IMR-90 (cell line): ENCODE measurements around the gene LBH. TPM values are rescaled to one million over a fixed set of nuclear protein-coding genes. Genes with fewer than 3 reads are reported as not detected.

Source experiments
- ATAC-seq: fragments of 200-7000 bp; cut with Tn5 transposase; 2 replicates; pipeline ENCODE4 v1.9.1; 2020; ENCODE audit warnings: low read depth, mild to moderate bottlenecking, moderate library complexity
- BruUV-seq: library from RNA; stranded (reverse); fragments of 400-500 nt; replicated peaks from 2 replicates; lab custom pipeline; 2021; lab: Mats Ljungman, UMichigan
- CTCF ChIA-PET: fragments of 300-600 bp; formaldehyde crosslinking; extraction: SDS; loops from one replicate; lab custom pipeline; 2021; ENCODE audit warnings: antibody characterized with exemption; lab: Yijun Ruan, JAX
- POLR2A ChIA-PET: fragments of 300-600 bp; sonication (Branson Sonifier 250); formaldehyde crosslinking; loops from one replicate; lab custom pipeline; 2022; ENCODE audit warnings: antibody characterized with exemption; ENCODE audit not compliant: unreplicated experiment; lab: Charles Lee
- DNase-seq: peaks from one replicate; pipeline ENCODE4 v3.0.0; 2013
- H2AFZ ChIP-seq: replicated peaks from 2 replicates; pipeline ENCODE3; 2013; ENCODE audit warnings: low read length, mild to moderate bottlenecking; ENCODE audit not compliant: poor library complexity
- H2AK5ac ChIP-seq: 2 replicates; pipeline ENCODE4 v1.6.1; 2013; ENCODE audit warnings: low read depth, low read length, inconsistent platforms
- H2AK9ac ChIP-seq: replicated peaks from 2 replicates; pipeline ENCODE3; 2013; ENCODE audit warnings: mild to moderate bottlenecking, low read depth, low read length, moderate library complexity; ENCODE audit not compliant: poor library complexity
- H2BK120ac ChIP-seq: 2 replicates; pipeline ENCODE4 v1.6.1; 2013; ENCODE audit warnings: low read depth, low read length, inconsistent platforms
- H2BK15ac ChIP-seq: 3 replicates; pipeline ENCODE4 v1.6.1; 2013; ENCODE audit warnings: low read depth, low read length, inconsistent platforms
- H2BK20ac ChIP-seq: 2 replicates; pipeline ENCODE4 v1.6.1; 2013; ENCODE audit warnings: low read depth, mild to moderate bottlenecking, inconsistent platforms, low read length, moderate library complexity
- H2BK5ac ChIP-seq: 2 replicates; pipeline ENCODE4 v1.6.1; 2013; ENCODE audit warnings: mild to moderate bottlenecking, low read depth, low read length, inconsistent platforms; ENCODE audit not compliant: poor library complexity, severe bottlenecking
- H3K14ac ChIP-seq: replicated peaks from 2 replicates; pipeline ENCODE4 v1.6.1; 2013; ENCODE audit warnings: low read depth, low read length, inconsistent platforms
- H3K18ac ChIP-seq: 2 replicates; pipeline ENCODE4 v1.6.1; 2013; ENCODE audit warnings: low read depth, low read length, control low read depth
- H3K23ac ChIP-seq: 2 replicates; pipeline ENCODE4 v1.6.1; 2013; ENCODE audit warnings: low read depth, low read length, inconsistent platforms
- H3K27ac ChIP-seq: 2 replicates; pipeline ENCODE4 v1.5.1; 2013; ENCODE audit warnings: mild to moderate bottlenecking, control low read depth, low read length; ENCODE audit not compliant: insufficient read depth
- H3K27me3 ChIP-seq: 2 replicates; pipeline ENCODE4 v1.6.1; 2013; ENCODE audit warnings: low read length; ENCODE audit not compliant: control insufficient read depth, insufficient read depth
- H3K36me3 ChIP-seq: 2 replicates; pipeline ENCODE4 v1.6.1; 2013; ENCODE audit warnings: low read length, mixed read lengths; ENCODE audit not compliant: control insufficient read depth, insufficient read depth
- H3K4ac ChIP-seq: 2 replicates; pipeline ENCODE4 v1.6.1; 2013; ENCODE audit warnings: low read depth, low read length, inconsistent platforms
- H3K4me1 ChIP-seq: 2 replicates; pipeline ENCODE4 v1.6.1; 2013; ENCODE audit warnings: low read length, mixed read lengths; ENCODE audit not compliant: control insufficient read depth, insufficient read depth
- H3K4me2 ChIP-seq: 2 replicates; pipeline ENCODE4 v1.6.1; 2013; ENCODE audit warnings: low read depth, mild to moderate bottlenecking, control low read depth, low read length, moderate library complexity
- H3K4me3 ChIP-seq: 2 replicates; pipeline ENCODE4 v1.5.1; 2013; ENCODE audit warnings: low read depth, mild to moderate bottlenecking, control low read depth, low read length, moderate library complexity; ENCODE audit not compliant: insufficient read depth
- H3K56ac ChIP-seq: 2 replicates; pipeline ENCODE4 v1.6.1; 2013; ENCODE audit warnings: low read length, inconsistent platforms; ENCODE audit not compliant: insufficient read depth; ENCODE audit errors: extremely low read depth
- H3K79me1 ChIP-seq, 2 experiments: 2 replicates each; pipeline ENCODE4 v1.6.1; 2013; ENCODE audit warnings: low read length in 2 of 2, inconsistent platforms in 1 of 2, low read depth in 1 of 2
- H3K9ac ChIP-seq: 2 replicates; pipeline ENCODE4 v1.6.1; 2013; ENCODE audit warnings: low read depth, low read length, control low read depth
- H3K9me1 ChIP-seq: 2 replicates; pipeline ENCODE4 v1.6.1; 2013; ENCODE audit warnings: low read length, inconsistent platforms; ENCODE audit not compliant: insufficient read depth
- H3K9me3 ChIP-seq: 2 replicates; pipeline ENCODE4 v1.6.1; 2013; ENCODE audit warnings: low read length; ENCODE audit not compliant: control insufficient read depth, insufficient read depth
- H4K20me1 ChIP-seq: 2 replicates; pipeline ENCODE4 v1.6.1; 2013; ENCODE audit warnings: low read length, inconsistent platforms; ENCODE audit not compliant: insufficient read depth
- H4K5ac ChIP-seq: 2 replicates; pipeline ENCODE4 v1.6.1; 2013; ENCODE audit warnings: mild to moderate bottlenecking, low read depth, low read length, control low read depth
- H4K8ac ChIP-seq, 2 experiments: 2 replicates each; pipeline ENCODE4 v1.6.1; 2013; ENCODE audit warnings: low read depth in 2 of 2, low read length in 2 of 2, control low read depth in 1 of 2, inconsistent platforms in 1 of 2
- H4K91ac ChIP-seq: 2 replicates; pipeline ENCODE4 v1.6.1; 2013; ENCODE audit warnings: low read depth, low read length, inconsistent platforms; ENCODE audit not compliant: insufficient read depth
- NFE2L2 ChIP-seq: fragments of 150-350 bp; IDR thresholded peaks from 2 replicates; pipeline ENCODE4 v1.6.1; 2016; ENCODE audit warnings: low read depth, mild to moderate bottlenecking, low read length
- POLR2A ChIP-seq: IDR thresholded peaks from 2 replicates; pipeline ENCODE4 v1.6.1; 2012; ENCODE audit warnings: mild to moderate bottlenecking, low read depth, low read length
- WGBS, 2 experiments: methylation state at CpG; one replicate each; pipeline versions ENCODE4 v1.1.5 to v1.1.7; 2013; ENCODE audit warnings: missing lambda C conversion rate in 2 of 2; ENCODE audit not compliant: insufficient read length in 1 of 2; ENCODE audit errors: extremely low coverage in 2 of 2; 5-methylcytosine and 5-hydroxymethylcytosine counted together
- dilution Hi-C: fragments of 300-500 bp; cut with HindIII; formaldehyde crosslinking; loops from one replicate; pipeline ENCODE4 v1.14.3; 2018; ENCODE audit warnings: low sequenced_read_pairs; ENCODE audit not compliant: unreplicated experiment
- in situ Hi-C: fragments of 300-500 bp; cut with MboI; formaldehyde crosslinking; loops from 3 replicates; pipeline ENCODE4 v1.14.3; 2019; ENCODE audit warnings: low sequenced_read_pairs, inconsistent platforms, mixed read lengths
- intact Hi-C: fragments of 100-400 bp; cut with micrococcal nuclease; formaldehyde crosslinking; loops from 2 replicates; pipeline ENCODE4 v1.10.0; 2022
- polyA plus RNA-seq, 3 experiments: library from polyadenylated mRNA; depleted of rRNA; stranded (reverse); fragments of >200 nt; gene quantifications; 2 replicates each; pipeline ENCODE4 v1.2.3, GENCODE V29; 2012; ENCODE audit warnings: low replicate concordance in 1 of 3
- total RNA-seq: library from RNA; depleted of rRNA; stranded (reverse); fragments of >200 nt; gene quantifications from 2 replicates; pipeline ENCODE4 v1.2.3, GENCODE V29; 2012

Gene LBH
- total and polyA plus RNA-seq, 2 of the 4 experiments (the other 2 are of a cell fraction), result 158 to 202 TPM

- no CpG with 5 or more reads among the region's 6 CpGs for WGBS, 2 experiments
- no peak overlapping the region for H3K27ac ChIP-seq
- POLR2A ChIA-PET, result no interaction called here
- H3K23ac ChIP-seq, result no peak overlapping the region
- TF ChIP-seq POLR2A (no peak), NFE2L2 (no peak)
- in situ Hi-C loops (no loop called here), intact Hi-C loops (no loop called here), dilution Hi-C loops (no loop called here)
- H3K36me3 ChIP-seq, result no peaks in the 10 kb centered on the region
- ATAC-seq, result no peak
- no peak overlapping the region for H4K5ac ChIP-seq
- 0 out of 2 replicates have a peak overlapping the region, but pooled peaks have one; percentile 27 for H2AK5ac ChIP-seq
- H3K9me1 ChIP-seq, result peaks cover 8% of the 10 kb centered on the region; the same call in 1 of the 2 replicates
- H2BK15ac ChIP-seq, result no peak overlapping the region
- no peak overlapping the region for H2BK5ac ChIP-seq
- peaks cover 11% of the 10 kb centered on the region for H3K4me1 ChIP-seq
- H2BK120ac ChIP-seq, result peak overlapping the region; percentile 27; the same call in 1 of the 2 replicates
- no peaks in the 10 kb centered on the region for H3K27me3 ChIP-seq
- peak overlapping the region; percentile 20; the same call in 1 of the 2 replicates for H3K18ac ChIP-seq
- BruUV-seq, result no TSS peak
- no peak overlapping the region for H3K4me3 ChIP-seq
- peak overlapping the region; percentile 24; the same call in 1 of the 2 replicates for H4K91ac ChIP-seq
- no peak overlapping the region for H2AK9ac ChIP-seq
- H3K79me1 ChIP-seq, result no peaks in the 10 kb centered on the region
- peak overlapping the region; percentile 31 for H3K4ac ChIP-seq
- no peak for DNase-seq
- no peak overlapping the region for H3K56ac ChIP-seq
- CTCF ChIA-PET, result interaction anchor here (0.5 kb wide), 1 partner anchor 20 kb away, joined by 6 read pairs; no protein-coding TSS in a partner anchor
- no peak overlapping the region for H3K14ac ChIP-seq
- no peak overlapping the region for H3K4me2 ChIP-seq
- peak overlapping the region; percentile 63; the same call in 1 of the 2 replicates for H2BK20ac ChIP-seq
- H3K9me3 ChIP-seq, result no peaks in the 10 kb centered on the region
- H4K20me1 ChIP-seq, result no peaks in the 10 kb centered on the region
- no peak overlapping the region; a peak in 1 of 4 replicates for H4K8ac ChIP-seq
- H2AFZ ChIP-seq, result no peak overlapping the region
- no peak overlapping the region for H3K9ac ChIP-seq
Observed at GRCh38 chr2:30282081-30282480, 50.7 kb downstream of the LBH start.
